NCI-H2107 treated with DMSO at 0.1 percent for 48 hours (cell line): ENCODE data around the gene TMEM255B.
"Not testable (repeated sequence)": the region's sequence is repeated elsewhere in the genome, so short reads cannot be mapped to it uniquely, and the experiment has no call there.

Experiments used
- DNase-seq: peaks from one replicate; lab custom pipeline; 2025; ENCODE audit not compliant: unreplicated experiment; lab: John Stamatoyannopoulos, UW

TMEM255B gene

DNA sequence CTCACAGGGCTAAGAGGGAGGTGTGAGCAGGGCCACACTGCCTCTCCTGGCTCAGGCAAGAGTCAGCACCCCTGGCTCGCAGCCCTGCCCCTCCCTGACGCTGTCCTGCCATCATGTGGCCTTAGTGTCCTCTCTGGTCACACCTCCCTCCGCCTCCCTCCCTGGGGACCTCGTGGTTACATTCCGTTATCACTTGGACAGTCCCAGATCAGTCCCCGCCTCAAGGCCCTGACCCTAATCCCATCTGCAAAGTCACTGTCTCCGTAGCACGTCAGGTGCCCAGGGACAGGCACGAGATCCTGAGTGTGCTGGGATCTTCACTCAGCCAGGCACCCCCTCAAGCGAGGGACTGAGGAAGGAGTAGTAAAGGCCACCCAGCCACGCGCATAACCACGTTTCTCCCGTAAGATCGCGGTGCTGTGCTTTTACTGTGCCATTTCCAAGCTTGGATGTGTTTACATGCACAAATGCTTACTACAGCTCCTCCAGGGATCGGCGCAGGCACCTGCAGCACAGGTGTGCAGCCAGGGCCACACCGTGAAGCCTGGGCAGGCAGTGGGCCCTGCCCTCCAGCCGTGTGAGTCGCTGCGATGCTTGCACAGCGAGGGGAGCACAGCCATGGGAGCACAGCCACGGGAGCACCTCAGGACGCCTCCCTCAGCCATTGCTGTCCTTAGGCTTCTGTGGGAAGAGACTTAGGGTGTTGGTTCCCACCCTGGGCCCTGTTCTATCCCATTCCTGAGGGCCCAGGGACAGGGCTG lies 10.7 kb upstream of the TMEM255B start:
- no peak for DNase-seq

GRCh38 chr13:113748862-113749451 lies 10.1 kb upstream of the TMEM255B start:
- no peak for DNase-seq

GRCh38 chr13:113749507-113749906 lies 9.5 kb upstream of the TMEM255B start:
- no peak for DNase-seq

DNA sequence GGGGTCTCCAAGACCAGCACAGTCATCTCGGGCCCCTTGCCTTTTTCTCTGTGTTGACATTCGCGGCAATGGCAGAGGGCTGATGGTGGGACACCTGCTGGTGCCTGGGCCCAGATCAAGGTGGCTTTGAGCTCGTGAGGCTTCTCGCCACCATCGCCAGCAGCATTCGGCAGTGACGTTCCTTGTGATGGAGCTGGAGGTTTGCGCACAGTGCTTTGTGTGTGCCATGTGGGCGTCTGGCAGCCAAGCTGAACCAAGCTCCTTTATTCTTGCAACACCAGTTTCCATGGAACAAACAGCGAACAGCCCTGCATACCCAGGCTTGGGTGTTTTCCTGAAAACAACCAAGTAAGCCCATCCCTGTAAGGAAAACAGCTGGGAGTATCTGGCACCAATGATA lies 9.1 kb upstream of the TMEM255B start:
- DNase-seq = no peak

- DNase-seq = no peak
These were observed 8.2 kb upstream of the TMEM255B start for GRCh38 chr13:113750554-113751399.

DNA sequence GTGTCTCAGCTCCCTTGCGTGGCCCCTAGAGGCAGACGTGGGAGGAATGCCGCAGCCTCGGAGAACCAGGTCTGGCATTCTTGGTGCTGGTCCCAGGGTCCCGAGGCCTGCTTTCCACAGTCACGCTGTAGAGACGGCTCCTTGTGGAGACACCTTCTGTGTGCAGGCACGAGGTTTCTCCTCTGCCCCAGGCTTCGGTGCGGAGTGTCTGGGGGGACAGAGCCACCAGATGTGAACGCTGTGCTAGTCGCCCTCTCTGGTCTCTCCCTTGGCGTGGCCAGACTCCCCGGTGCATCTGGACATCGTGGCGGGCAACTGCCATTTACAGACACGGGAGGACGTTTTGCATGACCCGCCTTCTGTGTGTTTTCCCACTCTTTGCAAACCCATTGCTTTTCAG lies 7.5 kb upstream of the TMEM255B start:
- no peak for DNase-seq

- DNase-seq = not testable (repeated sequence)
These were observed 6.6 kb upstream of the TMEM255B start for GRCh38 chr13:113752211-113752986.

DNA sequence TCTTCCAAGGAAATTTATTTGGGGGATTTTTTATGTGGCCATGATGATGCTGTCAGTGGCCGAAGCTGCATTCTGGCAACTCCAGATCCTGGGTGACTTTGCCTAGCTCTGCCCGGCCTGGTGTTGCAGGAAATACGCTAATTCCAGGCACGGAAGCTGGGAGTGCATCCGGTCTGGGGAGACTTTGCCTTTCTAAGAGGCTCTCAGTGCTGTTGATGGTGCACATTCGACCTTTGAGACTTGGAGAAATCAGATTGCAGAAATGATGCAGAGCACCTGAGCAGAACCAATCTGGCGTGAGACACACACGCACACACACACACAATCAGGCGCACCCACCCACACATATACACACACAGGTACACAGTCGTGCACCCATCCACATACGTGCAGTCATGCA lies 5.9 kb upstream of the TMEM255B start:
- DNase-seq = no peak

GRCh38 chr13:113754242-113754641 lies 4.8 kb upstream of the TMEM255B start:
- DNase-seq = no peak

DNA sequence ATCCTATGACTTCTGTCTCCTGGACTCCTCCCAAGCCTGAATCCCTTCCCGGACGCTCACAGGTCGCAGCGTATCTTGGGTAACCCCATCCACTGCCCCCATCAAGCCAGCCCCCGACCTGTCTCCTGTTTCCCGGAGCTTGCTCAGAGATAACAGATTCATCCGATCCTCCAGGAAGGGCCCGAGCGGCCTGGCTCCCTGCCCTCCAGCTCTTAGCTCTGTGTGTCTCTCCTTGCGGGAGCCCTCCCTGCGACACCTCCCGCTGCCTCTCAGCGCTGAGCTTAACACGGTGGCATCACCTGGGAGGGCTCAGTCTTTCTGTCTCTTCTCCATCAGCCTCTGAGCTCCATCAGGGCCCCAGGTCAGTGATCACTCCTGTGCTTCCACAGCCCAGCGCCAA lies 4.3 kb upstream of the TMEM255B start:
- DNase-seq = no peak

- DNase-seq = no peak
These were observed 2.5 kb upstream of the TMEM255B start for GRCh38 chr13:113756441-113757097.

DNA sequence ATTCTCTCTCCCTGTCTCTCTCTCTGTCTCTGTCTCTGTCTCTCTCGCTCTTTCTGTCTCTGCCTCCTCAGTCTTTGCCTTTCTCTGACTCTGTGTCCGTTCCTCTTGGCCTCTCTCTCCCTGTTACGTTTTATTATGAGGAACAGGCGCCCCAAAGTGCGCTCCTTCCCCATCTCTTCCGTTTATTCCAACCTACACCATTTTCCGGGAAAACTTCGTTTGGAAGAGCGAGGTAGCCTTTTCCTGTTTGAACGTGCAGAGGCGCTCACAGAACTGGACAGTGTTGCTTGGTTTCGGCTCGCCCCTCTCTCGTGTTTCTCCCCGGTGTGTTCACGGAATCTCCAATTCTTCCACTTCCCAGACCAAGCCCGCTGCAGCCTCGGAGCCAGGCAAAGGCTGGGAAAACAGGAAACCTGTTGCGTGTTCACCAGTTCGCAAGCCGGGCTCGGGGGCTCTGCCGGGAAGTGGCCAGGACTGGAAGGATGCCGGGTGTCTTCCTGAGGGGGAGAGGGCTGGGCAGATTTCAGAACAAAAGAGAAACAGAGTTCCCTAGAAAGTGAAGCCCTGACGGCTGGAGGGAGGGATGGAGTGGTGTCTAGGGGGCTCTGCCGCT lies 605 bp downstream of the TMEM255B start:
- no peak for DNase-seq

DNA sequence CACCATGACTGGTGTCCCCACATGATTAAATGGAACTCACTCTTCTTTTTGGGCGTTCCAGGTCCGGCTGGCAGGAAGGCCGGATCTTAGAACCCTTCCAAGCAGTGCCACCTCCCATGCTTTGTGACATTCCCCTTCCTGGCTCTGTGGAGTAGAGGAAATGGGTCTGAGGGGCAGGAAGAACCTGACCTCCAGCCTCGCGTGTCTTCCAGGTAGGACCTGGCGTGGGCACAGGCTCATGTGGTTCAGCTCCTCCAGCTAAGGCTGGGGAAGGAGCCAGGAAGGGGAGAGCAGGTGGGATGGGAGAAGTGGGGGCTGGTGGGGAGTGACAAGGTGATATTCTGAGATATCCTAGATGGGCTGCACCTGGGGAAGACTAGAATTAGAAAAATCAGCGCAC lies 2.1 kb downstream of the TMEM255B start:
- no peak for DNase-seq

- DNase-seq = no peak
These were observed 3.0 kb downstream of the TMEM255B start for GRCh38 chr13:113762075-113762474.

GRCh38 chr13:113762538-113762937 lies 3.5 kb downstream of the TMEM255B start:
- DNase-seq = no peak

DNA sequence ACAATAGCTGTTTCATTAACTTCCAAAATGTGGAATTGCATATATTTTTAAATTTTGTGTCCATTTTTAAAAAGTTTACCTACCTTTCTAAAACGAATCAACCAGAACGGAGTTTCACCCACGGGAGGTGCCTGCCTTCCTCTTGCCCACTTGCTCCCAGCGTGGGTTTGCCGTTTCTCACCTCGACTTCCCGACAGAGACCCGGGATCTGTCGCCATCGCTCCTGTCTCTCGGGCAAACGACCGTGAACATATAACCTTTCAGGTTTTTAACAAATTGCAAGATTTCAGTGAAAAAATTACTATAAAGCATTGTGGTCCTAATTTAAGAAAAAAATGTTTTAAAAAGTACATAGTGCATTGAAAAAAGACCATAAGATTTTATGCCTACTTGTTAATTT lies 4.2 kb downstream of the TMEM255B start:
- no peak for DNase-seq

DNA sequence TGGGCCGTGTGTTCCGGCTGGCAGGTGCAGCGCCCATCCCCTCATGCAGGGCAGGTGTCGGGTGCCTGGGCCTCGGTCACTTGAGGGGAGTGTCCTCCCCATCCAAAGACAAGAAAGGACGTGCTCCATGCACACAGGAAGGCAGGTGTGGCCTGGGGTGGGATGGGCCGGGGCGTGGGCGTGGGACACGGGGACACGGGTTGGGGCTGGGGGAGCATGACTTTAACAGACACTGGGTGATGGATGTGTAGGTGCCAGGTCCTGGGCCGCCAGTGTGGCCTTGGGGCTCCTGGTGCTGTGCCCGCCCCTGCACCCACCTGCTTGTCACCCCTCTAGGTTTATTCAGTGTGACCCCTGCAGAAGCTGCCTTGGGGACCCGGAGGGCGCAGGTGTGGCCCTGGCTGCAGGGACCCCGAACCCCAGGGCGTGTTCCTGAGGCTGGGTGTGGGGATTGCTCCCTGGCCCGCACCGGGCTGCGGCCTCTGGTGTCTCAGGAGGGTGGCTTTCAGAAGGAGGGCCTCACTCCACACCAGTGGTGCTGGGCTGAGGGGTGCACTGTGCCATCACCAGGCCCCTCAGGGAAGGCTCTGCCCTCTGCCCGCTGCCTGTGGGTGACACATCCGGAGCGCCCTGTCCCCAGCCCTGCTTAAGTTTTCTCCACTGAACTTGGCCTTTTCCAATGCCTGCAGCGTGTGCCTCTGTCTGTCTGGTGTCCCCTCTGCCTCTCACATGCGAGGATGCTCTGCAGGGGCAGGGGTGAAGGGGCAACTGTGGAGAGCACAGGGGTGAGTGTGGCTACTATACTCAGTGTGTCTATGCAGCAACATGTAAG lies 5.2 kb downstream of the TMEM255B start:
- DNase-seq = no peak

DNA sequence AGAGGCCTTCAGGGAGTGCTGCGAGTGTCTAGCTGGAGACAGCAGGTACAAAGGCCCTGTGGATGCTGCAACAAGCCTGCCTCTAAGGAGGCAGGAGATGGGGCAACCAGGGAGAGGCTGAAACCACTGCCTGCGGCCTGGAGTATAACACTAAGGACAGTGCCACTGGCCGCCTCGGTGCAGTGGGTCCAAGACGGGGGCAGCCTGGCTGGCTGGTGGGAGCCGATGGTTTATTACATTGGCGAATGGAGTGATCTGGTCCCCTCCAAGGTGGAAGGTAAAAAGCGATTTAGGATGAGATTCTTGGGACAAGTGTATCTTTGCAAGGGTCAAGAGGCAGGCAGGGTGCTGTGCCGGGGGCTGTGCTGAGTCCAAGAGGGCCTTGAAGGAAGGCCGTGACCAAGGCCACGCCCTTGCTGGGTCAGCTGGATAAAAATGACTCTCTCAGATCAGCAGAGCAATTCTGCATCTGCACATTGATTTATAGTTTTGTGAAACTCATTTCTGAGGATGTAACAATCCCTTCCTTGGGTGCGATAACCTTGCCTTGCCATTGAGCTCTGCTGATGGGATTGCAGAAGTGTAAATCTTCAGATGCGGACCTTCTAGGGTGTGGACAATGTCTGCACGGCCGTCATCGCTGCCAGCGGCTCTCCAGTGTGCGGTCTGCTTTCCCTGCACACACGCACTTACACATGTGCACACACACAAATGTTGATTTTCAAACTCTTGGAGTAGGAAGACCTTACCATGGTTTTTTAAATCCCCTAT lies 6.0 kb downstream of the TMEM255B start:
- no peak for DNase-seq

DNA sequence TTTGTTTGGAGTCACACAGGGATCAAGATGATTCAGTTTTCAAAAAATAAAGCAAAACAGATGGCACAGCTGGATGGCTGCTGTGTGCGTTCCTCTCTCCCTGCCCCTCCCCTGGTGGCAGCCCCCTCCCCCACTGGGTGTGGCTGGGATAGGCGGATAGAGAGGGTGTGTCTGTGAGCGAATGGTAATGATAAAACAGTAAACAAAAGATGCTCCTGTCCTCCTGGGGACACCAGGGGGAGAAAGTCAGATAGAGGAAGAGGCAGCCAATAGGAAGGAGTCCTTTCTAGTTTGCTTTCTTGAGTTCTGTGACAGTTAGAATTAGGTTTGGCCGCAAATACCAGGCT lies 6.5 kb downstream of the TMEM255B start:
- no peak for DNase-seq
